GM19043 (cell line): ENCODE results near the gene IGF1.

Experiments
- ATAC-seq: cut with Tn5 transposase; IDR thresholded peaks from one replicate; pipeline ENCODE4 v1.9.1; 2021; ENCODE audit warnings: low read depth; ENCODE audit not compliant: unreplicated experiment

The IGF1 gene

GRCh38 chr12:102498471-102498870 lies 18.1 kb upstream of the IGF1 start:
- ATAC-seq, result no peak

GRCh38 chr12:102497743-102498142 lies 17.4 kb upstream of the IGF1 start:
- no peak for ATAC-seq

- ATAC-seq, result no peak
Measured at GRCh38 chr12:102496591-102496990, 16.2 kb upstream of the IGF1 start.

- no peak for ATAC-seq
Measured at GRCh38 chr12:102487226-102487625, 6.9 kb upstream of the IGF1 start.

- ATAC-seq, result no peak
Measured at GRCh38 chr12:102486153-102486552, 5.8 kb upstream of the IGF1 start.

- peak; percentile 51 for ATAC-seq
Measured at GRCh38 chr12:102484428-102484958, 4.1 kb upstream of the IGF1 start.

GRCh38 chr12:102484017-102484416 lies 3.7 kb upstream of the IGF1 start:
- no peak for ATAC-seq

GRCh38 chr12:102483466-102483865 lies 3.1 kb upstream of the IGF1 start:
- peak; percentile 48 for ATAC-seq

GRCh38 chr12:102481705-102482425 lies 1.5 kb upstream of the IGF1 start:
- ATAC-seq, result no peak

- ATAC-seq, result no peak
Measured at GRCh38 chr12:102479939-102480338, 424 bp downstream of the IGF1 start.

- peak; percentile 33 for ATAC-seq
Measured at GRCh38 chr12:102479099-102479885, 1.1 kb downstream of the IGF1 start.

- ATAC-seq, result peak; percentile 58
Measured at GRCh38 chr12:102478405-102479098, 1.8 kb downstream of the IGF1 start.

GRCh38 chr12:102475355-102475754 lies 5.0 kb downstream of the IGF1 start:
- ATAC-seq, result no peak

- no peak for ATAC-seq
Measured at GRCh38 chr12:102474438-102475064, 5.8 kb downstream of the IGF1 start.

GRCh38 chr12:102472496-102472895 lies 7.9 kb downstream of the IGF1 start:
- no peak for ATAC-seq

GRCh38 chr12:102471556-102471955 lies 8.8 kb downstream of the IGF1 start:
- ATAC-seq, result no peak

- no peak for ATAC-seq
Measured at GRCh38 chr12:102470945-102471344, 9.4 kb downstream of the IGF1 start.

- no peak for ATAC-seq
Measured at GRCh38 chr12:102468261-102468915, 12.0 kb downstream of the IGF1 start.

GRCh38 chr12:102465762-102466560 lies 14.4 kb downstream of the IGF1 start:
- no peak for ATAC-seq
